Astrocyte of the cerebellum (primary cell): Measurements from ENCODE around the gene MYO1D.

ENCODE experiments used
- DNase-seq: peaks from one replicate; pipeline ENCODE4 v3.0.0-alpha.2; 2011; ENCODE audit warnings: low read depth
- H3K4me3 ChIP-seq: 2 replicates; pipeline ENCODE4 v1.5.1; 2011; ENCODE audit warnings: mild to moderate bottlenecking, low read depth, low read length, moderate library complexity
- in situ Hi-C: cut with HindIII; loops from 2 replicates; pipeline ENCODE4 v1.10.0; 2017; ENCODE audit warnings: low sequenced_read_pairs
- TF ChIP-seq, protein P1 (sequence below): IDR thresholded peaks from 2 replicates; pipeline ENCODE4 v1.5.1; 2012; ENCODE audit warnings: low read length, low read depth, moderate library complexity, mild to moderate bottlenecking; ENCODE audit errors: missing control alignments

The MYO1D gene

DNA sequence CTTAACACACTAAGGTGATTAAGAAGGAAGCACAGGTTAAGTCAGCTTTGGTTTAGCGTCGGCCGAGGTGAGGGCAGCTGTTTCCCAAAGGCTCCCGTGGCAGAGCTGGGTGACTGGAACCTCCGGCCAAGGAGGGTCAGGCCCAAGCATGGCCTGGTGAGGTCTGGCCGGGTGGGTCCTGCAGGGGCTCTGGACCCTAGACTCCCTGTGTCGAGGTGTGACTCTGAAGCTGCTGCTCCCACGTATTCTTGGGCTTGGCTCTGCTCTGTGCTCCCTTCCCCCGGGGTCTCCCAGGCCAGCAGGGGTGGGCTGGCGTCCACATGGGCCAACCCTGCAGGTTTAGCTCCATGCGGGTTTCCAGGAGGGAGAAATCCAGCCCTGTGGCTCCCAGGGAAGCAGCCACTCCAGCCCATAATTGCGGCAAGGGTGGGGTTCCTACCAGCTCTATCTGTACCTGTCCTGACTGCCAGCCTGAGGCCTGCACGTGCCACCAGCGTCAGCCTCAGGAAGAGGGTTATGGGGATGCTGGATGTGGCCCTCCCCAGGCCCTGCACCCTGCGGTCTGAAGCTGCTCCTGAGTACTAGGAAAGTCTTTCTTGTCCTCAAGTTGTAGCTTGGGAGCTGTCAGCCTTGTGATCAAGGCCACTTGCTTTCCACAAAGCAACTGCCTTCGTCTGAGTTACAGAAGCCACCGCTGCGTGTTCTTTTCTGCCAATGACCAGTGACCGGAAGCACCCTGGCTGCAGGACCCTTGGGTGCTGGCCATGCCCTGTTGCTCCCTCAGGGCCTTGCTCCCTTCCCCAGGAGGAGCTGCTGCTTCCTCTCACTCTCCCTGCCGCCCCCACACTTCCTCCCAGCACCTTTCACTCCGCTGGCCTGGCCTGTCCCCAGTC lies 385.3 kb downstream of the MYO1D start:
- in situ Hi-C loops = no loop called here
- TF ChIP-seq, protein P1, sequence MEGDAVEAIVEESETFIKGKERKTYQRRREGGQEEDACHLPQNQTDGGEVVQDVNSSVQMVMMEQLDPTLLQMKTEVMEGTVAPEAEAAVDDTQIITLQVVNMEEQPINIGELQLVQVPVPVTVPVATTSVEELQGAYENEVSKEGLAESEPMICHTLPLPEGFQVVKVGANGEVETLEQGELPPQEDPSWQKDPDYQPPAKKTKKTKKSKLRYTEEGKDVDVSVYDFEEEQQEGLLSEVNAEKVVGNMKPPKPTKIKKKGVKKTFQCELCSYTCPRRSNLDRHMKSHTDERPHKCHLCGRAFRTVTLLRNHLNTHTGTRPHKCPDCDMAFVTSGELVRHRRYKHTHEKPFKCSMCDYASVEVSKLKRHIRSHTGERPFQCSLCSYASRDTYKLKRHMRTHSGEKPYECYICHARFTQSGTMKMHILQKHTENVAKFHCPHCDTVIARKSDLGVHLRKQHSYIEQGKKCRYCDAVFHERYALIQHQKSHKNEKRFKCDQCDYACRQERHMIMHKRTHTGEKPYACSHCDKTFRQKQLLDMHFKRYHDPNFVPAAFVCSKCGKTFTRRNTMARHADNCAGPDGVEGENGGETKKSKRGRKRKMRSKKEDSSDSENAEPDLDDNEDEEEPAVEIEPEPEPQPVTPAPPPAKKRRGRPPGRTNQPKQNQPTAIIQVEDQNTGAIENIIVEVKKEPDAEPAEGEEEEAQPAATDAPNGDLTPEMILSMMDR = no peak
- no peak overlapping the region for H3K4me3 ChIP-seq
- no peak for DNase-seq

DNA sequence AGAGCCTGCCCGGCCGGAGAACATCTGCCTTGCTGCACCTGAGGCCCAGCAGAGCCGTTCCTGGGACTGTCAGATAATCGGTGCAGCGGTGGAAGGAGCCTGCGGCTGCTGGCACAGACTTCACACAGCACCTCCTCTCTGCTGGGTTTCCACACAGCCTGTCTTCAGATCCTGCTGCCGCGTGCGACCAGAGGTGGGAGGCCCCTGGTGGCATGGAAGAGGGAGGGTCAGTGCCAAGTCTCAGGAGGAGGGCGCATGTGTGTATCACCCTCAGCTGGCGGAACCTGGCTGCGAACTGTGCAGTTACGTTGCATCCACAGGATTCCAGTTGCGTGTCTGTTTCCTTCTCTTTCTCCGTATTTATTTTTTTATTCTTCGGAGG lies 386.8 kb downstream of the MYO1D start:
- no peak for DNase-seq
- in situ Hi-C loops = no loop called here
- H3K4me3 ChIP-seq = no peak overlapping the region
- TF ChIP-seq, protein P1 = no peak

DNA sequence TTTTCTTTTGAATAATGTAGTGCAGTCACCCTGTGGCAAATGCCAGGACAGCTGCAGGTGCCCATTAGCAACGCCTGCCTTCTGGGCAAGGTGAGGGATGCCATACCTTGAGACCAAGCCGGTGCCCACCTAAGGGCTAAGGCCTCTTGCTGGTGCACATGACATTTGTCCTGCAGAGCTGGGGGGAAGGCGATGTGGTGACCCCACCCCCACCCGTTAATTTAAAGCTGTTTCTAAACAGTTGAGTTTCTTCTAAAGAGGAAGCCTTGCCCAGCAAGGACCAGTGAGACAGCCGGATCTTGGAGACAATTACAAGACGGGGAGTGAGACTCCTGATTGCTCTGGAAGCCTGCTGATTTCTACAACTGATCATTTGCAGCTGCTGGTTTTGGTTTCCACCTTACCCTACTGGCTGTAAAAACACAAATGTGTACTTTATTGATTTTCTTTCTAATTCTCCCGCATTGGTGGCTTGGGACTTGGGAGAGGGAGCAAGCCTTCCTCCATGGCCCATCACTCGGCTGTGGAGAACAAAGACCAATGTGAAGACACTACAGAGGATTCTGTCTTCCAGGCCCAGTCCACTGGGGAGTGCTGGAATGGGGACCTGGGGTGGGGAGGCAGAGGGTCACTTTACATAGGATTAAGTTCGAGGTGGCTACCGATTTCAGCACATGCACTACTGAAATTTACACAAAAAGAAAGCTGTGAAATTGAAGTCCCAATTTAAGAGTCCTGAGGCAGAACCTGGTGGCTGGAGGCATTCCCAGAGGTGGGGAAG lies 387.4 kb downstream of the MYO1D start:
- no peak for DNase-seq
- no peak overlapping the region for H3K4me3 ChIP-seq
- in situ Hi-C loops = no loop called here
- TF ChIP-seq, protein P1 = no peak

DNA sequence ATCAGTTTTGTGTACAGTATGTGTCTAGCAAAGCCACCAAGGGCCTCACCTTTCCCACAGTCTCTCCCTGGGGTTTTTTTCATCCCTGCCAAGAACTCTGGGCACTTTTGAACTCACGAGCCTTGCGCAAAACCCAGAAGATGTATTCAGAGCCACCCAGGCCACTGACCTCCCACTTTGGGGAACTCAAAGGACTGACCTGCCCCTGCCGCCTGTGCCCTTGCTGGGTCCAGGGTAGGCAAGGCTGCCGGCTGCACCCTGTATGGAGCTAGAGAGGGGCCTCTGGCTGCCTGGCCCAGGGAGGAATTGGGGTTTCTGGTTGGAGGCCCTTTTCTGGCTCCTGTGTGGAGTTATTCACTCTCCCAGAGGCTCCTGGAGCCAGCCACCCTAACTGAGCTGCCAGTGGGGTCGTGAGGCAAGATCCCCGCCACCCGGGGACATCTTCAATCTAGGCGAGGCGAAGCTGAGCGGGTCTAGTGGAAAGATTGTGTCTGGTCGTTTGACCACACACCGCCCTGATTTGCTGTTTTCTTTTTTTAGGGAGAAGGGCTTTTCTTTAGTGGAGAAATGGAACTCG lies 388.2 kb downstream of the MYO1D start:
- no peak overlapping the region for H3K4me3 ChIP-seq
- TF ChIP-seq, protein P1 = no peak
- in situ Hi-C loops = no loop called here
- no peak for DNase-seq

DNA sequence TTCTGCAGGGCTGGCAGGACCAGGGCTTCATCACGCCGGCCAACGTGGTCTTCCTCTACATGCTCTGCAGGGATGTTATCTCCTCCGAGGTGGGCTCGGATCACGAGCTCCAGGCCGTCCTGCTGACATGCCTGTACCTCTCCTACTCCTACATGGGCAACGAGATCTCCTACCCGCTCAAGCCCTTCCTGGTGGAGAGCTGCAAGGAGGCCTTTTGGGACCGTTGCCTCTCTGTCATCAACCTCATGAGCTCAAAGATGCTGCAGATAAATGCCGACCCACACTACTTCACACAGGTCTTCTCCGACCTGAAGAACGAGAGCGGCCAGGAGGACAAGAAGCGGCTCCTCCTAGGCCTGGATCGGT lies 388.8 kb downstream of the MYO1D start:
- in situ Hi-C loops = no loop called here
- peak overlapping the region; percentile 52 for H3K4me3 ChIP-seq
- DNase-seq = no peak
- TF ChIP-seq, protein P1 = no peak

DNA sequence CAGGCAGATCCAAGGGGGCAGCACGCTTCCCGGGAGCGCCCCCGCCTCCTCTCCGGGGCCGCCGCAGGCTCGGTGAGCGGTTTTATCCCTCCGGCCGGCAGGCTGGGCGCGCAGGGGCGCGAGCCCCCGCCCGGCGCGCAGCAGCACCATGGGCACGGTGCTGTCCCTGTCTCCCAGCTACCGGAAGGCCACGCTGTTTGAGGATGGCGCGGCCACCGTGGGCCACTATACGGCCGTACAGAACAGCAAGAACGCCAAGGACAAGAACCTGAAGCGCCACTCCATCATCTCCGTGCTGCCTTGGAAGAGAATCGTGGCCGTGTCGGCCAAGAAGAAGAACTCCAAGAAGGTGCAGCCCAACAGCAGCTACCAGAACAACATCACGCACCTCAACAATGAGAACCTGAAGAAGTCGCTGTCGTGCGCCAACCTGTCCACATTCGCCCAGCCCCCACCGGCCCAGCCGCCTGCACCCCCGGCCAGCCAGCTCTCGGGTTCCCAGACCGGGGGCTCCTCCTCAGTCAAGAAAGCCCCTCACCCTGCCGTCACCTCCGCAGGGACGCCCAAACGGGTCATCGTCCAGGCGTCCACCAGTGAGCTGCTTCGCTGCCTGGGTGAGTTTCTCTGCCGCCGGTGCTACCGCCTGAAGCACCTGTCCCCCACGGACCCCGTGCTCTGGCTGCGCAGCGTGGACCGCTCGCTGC lies 389.3 kb downstream of the MYO1D start:
- no peak for DNase-seq
- in situ Hi-C loops = no loop called here

More for the DNA sequence above, 389.3 kb downstream of the MYO1D start:
- peak overlapping the region; percentile 52 for H3K4me3 ChIP-seq
- TF ChIP-seq, protein P1 = no peak
